Activated CD8-positive, alpha-beta T cell treated with anti-CD3 and anti-CD28 coated beads, Interleukin-2, amount 10 ng/mL, durations not matched to agents 7 days and 5 days (primary cell): ENCODE results near the gene UQCC2. TPM values are rescaled to one million over a fixed set of nuclear protein-coding genes. Genes with fewer than 3 reads are reported as not detected.

Experiments
- ATAC-seq: fragments of 150-1000 bp; cut with Tn5 transposase; one replicate; pipeline ENCODE4 v1.10.0; 2021; ENCODE audit warnings: moderate library complexity
- CTCF ChIA-PET: fragments of 350-600 bp; sonication (Branson Sonifier 250); formaldehyde crosslinking; loops from one replicate; lab custom pipeline; 2021; ENCODE audit warnings: antibody characterized with exemption; lab: Charles Lee
- POLR2A ChIA-PET: fragments of 350-600 bp; sonication (Branson Sonifier 250); formaldehyde crosslinking; loops from one replicate; lab custom pipeline; 2021; ENCODE audit warnings: antibody characterized with exemption; lab: Charles Lee
- DNase-seq: peaks from one replicate; pipeline ENCODE4 v3.0.0-alpha.2; 2020
- H3K27ac Mint-ChIP-seq: one replicate; pipeline ENCODE4 v1.8.0; 2021; ENCODE audit warnings: mild to moderate bottlenecking, mixed read lengths
- H3K27me3 Mint-ChIP-seq: one replicate; pipeline ENCODE4 v1.8.0; 2021; ENCODE audit warnings: low read depth, mixed read lengths
- H3K36me3 Mint-ChIP-seq: one replicate; pipeline ENCODE4 v1.8.0; 2021; ENCODE audit warnings: low read depth, mixed read lengths
- H3K4me1 Mint-ChIP-seq: one replicate; pipeline ENCODE4 v1.8.0; 2021; ENCODE audit warnings: low read depth, mixed read lengths
- H3K4me3 Mint-ChIP-seq: one replicate; pipeline ENCODE4 v1.8.0; 2021; ENCODE audit warnings: mild to moderate bottlenecking, mixed read lengths
- H3K9me3 Mint-ChIP-seq: one replicate; pipeline ENCODE4 v1.8.0; 2022; ENCODE audit warnings: mixed read lengths; ENCODE audit not compliant: insufficient read depth
- total RNA-seq, 2 experiments: library from RNA; stranded (reverse); gene quantifications; one replicate each; pipeline ENCODE4 v1.2.3, GENCODE V29; 2021

Gene UQCC2
- total RNA-seq, 2 experiments from 2014 or later, result 88.1 to 89.6 TPM

DNA sequence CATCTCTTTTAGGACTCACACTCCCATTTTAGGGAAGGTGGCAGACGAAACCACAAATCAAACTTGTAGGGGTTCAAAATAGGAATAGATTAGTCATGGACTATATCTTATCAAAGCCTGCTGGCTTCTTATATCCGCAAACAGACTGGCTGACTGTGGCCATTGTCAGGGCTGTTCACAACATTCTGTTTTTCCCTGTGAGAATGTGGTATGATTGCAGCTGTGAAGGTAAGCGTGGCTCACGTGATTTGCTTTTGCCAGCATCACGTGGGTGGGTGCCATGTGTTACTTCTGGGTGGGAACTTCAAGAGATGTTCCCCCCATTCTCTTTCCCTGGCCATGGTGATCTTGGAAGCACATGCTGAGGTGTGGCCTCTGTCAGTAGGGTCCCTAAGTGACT lies 29.3 kb upstream of the UQCC2 start:
- Mint-ChIP-seq H3K4me1 (no peaks in the 10 kb centered on the region), H3K27me3 (peaks cover 13% of the 10 kb centered on the region), H3K4me3 (no peak overlapping the region), H3K36me3 (no peaks in the 10 kb centered on the region), H3K9me3 (no peaks in the 10 kb centered on the region), H3K27ac (no peak overlapping the region)
- CTCF ChIA-PET, result no interaction called here
- no peak for DNase-seq
- ATAC-seq, result no peak
- POLR2A ChIA-PET, result no interaction called here

DNA sequence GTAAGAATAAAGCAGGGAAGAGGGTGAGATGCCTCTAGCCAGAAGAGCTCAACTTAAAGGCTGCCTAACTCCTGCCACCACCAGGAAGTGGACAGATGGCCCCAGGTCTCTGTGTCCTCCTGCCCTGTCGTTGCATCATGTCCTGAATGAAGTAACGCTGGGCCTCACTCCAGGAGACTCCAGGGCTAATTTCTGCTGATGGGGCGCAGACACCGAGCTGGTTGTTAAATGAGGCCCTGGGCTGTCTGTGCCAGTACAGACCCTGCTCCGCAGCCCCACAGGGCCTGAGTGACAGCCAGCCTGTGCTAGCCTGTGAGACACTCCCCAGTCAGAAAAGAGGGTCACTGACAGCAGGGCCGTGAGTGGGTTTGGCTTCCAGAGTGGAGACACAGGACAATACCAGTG lies 28.7 kb upstream of the UQCC2 start:
- POLR2A ChIA-PET, result no interaction called here
- CTCF ChIA-PET, result no interaction called here
- DNase-seq, result no peak
- no peaks in the 10 kb centered on the region for H3K4me1 Mint-ChIP-seq
- no peaks in the 10 kb centered on the region for H3K36me3 Mint-ChIP-seq
- H3K9me3 Mint-ChIP-seq, result no peaks in the 10 kb centered on the region
- no peak for ATAC-seq
- peaks cover 13% of the 10 kb centered on the region for H3K27me3 Mint-ChIP-seq
- no peak overlapping the region for H3K4me3 Mint-ChIP-seq
- no peak overlapping the region for H3K27ac Mint-ChIP-seq

DNA sequence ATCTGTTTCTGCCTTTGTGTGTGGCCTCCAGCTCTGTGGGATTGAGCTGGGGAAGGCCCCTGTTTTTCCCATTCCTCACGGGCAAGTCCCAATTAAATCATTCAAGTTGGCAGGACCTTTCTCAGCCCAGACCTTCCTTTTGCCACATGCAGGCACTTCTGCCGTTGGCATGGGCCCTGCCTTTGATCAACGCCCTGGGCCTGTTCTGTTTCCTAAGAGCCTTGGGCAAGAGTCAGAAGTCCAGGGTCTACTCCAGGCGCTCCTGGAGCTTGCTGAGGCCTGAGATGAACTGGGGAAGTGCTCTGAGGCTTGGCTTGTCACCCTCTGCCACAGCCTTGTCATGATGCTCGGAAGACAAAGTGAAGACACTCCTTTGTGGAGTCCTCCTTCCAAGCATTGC lies 28.1 kb upstream of the UQCC2 start:
- no peak overlapping the region for H3K27ac Mint-ChIP-seq
- ChIA-PET POLR2A (no interaction called here), CTCF (no interaction called here)

DNA sequence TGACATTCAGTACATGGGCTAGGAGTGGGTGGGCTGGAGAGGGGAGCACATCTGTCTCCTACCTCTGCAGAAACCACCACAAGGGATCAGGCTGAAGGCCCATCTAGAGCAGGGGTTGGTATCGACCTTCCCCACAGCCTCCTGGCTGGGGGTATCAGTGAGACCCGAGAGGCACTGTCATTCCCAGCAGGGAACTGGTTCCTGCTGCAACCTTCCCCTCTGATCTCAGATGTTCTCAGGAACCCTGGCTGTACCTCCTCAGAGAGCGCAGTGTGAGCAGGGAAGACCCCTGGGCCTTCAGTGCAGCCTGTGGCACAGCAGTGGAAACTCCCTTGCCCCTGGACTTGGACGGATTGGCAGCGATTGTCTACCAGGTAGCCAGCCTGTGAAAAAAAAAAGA lies 27.4 kb upstream of the UQCC2 start:
- Mint-ChIP-seq H3K27me3 (peaks cover 9% of the 10 kb centered on the region), H3K36me3 (no peaks in the 10 kb centered on the region), H3K9me3 (no peaks in the 10 kb centered on the region), H3K4me3 (no peak overlapping the region), H3K4me1 (no peaks in the 10 kb centered on the region), H3K27ac (no peak overlapping the region)
- DNase-seq (no peak), ATAC-seq (no peak)
- ChIA-PET POLR2A (no interaction called here), CTCF (no interaction called here)

More for the DNA sequence above, 28.1 kb upstream of the UQCC2 start:
- ATAC-seq, result no peak
- Mint-ChIP-seq H3K4me1 (no peaks in the 10 kb centered on the region), H3K27me3 (peaks cover 13% of the 10 kb centered on the region), H3K36me3 (no peaks in the 10 kb centered on the region), H3K4me3 (no peak overlapping the region), H3K9me3 (no peaks in the 10 kb centered on the region)
- no peak for DNase-seq

DNA sequence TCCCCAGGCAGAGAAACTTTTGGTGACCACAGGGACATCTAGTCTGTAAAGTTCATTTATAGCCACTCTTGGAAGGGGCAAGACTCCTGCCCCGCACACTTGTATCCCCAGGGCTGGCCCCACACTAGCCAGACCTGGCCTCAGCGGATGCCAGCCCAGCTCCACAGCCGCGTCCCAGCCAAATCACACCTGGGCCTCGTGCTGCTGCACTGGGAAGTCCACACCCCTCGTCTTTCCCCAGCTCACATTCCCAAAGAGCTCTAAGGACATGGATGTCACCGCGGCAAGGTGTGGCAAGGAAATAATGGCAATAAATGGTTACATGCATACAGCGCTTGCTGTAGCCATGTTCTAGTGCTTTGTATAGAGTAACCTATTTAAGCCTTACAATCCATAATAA lies 26.7 kb upstream of the UQCC2 start:
- no peaks in the 10 kb centered on the region for H3K36me3 Mint-ChIP-seq
- H3K9me3 Mint-ChIP-seq, result no peaks in the 10 kb centered on the region
- H3K27me3 Mint-ChIP-seq, result peaks cover 5% of the 10 kb centered on the region
- H3K27ac Mint-ChIP-seq, result no peak overlapping the region
- H3K4me3 Mint-ChIP-seq, result no peak overlapping the region
- DNase-seq, result no peak
- POLR2A ChIA-PET, result no interaction called here
- H3K4me1 Mint-ChIP-seq, result no peaks in the 10 kb centered on the region
- CTCF ChIA-PET, result no interaction called here
- ATAC-seq, result no peak

DNA sequence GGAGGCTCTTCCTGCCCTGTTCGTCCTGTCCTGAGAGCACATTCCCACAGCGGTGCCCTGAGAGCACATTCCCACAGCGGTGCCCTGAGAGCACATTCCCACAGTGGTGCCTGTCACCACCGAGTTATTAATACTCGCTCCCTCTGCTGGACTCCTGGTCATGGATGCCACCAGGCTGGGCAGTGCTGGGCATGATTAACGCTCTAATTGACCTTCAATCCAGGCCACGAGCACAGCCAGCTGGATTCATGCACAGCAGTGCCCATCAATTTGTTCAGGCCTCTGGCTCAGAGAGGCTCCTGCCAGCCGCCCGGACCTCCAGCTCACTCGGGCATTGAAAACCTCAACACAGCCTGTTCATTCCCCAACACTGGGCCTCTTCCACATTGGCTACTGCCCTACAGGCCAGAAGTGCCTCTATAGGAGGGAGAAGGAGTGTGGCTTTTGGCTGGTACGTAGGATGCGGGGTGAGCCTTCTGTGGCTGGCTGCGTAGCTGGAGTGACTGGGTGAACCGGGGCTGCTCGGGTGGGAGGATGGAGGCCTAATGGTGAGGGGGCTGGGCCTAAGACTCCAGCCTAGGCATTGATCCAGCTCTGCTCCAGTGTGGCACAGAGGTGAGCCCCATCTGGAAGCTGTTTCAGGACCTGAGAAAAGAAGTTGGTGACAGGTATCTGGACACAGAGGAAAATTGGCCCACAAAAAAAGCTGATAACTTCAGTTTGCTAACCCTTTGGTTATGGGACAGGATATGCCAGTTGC lies 25.9 kb upstream of the UQCC2 start:
- DNase-seq, result no peak
- Mint-ChIP-seq H3K27me3 (no peaks in the 10 kb centered on the region), H3K27ac (no peak overlapping the region), H3K4me3 (no peak overlapping the region), H3K9me3 (no peaks in the 10 kb centered on the region), H3K4me1 (no peaks in the 10 kb centered on the region), H3K36me3 (no peaks in the 10 kb centered on the region)
- ChIA-PET POLR2A (no interaction called here), CTCF (no interaction called here)
- ATAC-seq, result no peak

DNA sequence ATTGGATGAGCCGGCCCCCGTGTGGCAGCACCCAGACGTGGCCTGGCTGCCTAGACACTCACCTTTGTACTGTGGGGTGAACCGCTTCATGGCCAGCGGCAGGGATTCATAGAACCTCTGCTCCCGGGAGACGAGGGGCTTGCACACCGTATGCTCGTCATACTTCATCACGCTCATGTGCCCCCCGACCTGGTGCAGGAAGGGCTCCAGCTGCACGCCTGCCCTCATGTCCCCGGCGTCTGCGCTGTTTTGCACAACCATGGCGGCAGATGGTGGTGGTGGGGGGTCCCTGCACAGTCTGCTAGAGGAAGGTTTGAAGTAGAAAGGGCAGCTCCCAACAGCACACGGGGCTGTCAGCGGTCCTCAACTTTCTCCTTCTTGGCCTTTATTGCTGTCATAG lies 23.7 kb upstream of the UQCC2 start:
- ATAC-seq, result no peak
- Mint-ChIP-seq H3K4me3 (no peak overlapping the region), H3K27me3 (no peaks in the 10 kb centered on the region), H3K27ac (no peak overlapping the region), H3K9me3 (no peaks in the 10 kb centered on the region), H3K36me3 (no peaks in the 10 kb centered on the region), H3K4me1 (no peaks in the 10 kb centered on the region)
- CTCF ChIA-PET, result no interaction called here
- POLR2A ChIA-PET, result no interaction called here
- no peak for DNase-seq

DNA sequence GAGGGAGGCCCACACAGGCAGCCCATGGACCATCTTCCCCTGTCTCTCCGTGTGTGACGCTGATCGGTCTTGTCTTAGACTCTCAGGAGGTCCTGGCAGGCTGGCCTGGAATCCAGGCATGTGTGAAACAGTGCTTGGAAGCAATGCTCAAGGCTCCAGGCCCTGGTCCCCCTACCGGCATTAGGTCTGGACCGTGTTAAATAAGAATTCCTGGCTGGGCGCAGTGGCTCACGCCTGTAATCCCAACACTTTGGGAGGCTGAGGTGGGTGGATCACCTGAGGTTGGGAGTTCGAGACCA lies 22.2 kb upstream of the UQCC2 start:
- DNase-seq (no peak), ATAC-seq (no peak)
- Mint-ChIP-seq H3K27me3 (no peaks in the 10 kb centered on the region), H3K36me3 (no peaks in the 10 kb centered on the region), H3K4me3 (no peak overlapping the region), H3K27ac (no peak overlapping the region), H3K9me3 (no peaks in the 10 kb centered on the region), H3K4me1 (no peaks in the 10 kb centered on the region)
- CTCF ChIA-PET, result no interaction called here
- POLR2A ChIA-PET, result no interaction called here

DNA sequence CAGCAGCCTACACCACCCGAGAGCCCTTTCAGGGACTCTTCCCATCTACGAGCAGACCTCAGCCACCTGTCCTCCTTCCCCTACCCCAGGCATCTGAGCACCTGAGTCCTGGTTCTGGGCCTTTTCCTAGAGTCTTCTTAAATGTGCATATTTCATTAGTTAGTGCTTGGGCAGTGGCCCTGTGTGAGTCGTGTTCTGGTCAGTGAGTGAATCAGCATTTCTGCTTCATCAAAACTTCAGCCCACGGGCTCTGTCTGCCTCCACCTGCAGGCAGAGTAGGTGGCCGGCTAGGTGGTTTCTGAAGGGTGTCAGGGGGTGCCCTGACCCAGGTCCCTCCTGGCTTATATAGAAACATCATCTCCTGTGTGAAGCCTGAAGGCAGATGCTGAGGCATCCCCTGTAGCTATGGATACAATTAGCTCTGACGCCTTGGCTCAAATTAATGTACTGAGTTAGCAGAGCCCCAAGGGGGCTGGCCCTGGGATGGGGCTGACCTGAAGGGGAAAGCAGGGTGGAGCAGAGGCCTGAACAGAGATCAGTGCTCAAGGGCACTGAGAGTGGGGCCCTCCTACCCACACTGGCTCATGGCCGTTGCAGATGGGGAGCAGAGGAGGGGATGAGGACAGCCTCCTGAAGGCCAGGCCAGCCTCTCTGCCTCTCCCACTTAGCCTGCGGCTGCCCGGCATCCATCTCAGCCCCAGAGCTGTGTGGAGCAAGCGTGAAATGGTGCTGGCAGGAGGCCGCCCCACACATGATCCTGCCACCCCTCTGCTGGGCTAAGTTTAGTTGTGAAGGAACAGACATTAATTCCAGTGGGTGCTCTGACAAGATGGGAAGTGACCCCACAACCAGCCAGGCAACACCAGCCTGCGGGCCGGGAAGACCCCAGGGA lies 21.6 kb upstream of the UQCC2 start:
- Mint-ChIP-seq H3K27ac (no peak overlapping the region), H3K9me3 (no peaks in the 10 kb centered on the region), H3K4me3 (no peak overlapping the region), H3K4me1 (no peaks in the 10 kb centered on the region), H3K27me3 (no peaks in the 10 kb centered on the region), H3K36me3 (no peaks in the 10 kb centered on the region)
- ChIA-PET POLR2A (no interaction called here), CTCF (interaction anchor here (2.5 kb wide), 1 partner anchor 22 kb away, joined by 7 read pairs; the partner anchor contains the start of gene UQCC2)
- ATAC-seq (no peak), DNase-seq (no peak)

DNA sequence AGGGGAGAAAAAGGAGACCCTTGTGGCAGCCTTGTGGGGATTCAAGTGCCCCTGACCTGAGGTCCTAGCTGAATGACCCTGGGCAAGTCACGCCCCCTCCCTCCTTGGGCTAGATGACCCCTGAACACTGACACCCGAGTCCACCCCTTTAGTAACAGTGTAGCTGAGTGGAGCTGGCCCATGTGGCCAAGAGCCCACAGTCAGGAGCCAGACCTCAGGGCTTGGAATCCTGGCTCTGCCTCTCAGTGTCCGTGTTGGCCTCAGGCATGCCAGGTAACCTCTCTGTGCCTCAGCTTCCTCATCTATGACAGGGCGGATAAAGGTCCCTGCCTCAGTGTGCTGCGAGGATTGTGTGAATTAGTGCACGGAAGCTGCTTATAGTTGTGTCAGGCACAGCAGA lies 20.9 kb upstream of the UQCC2 start:
- DNase-seq (no peak), ATAC-seq (no peak)
- no peaks in the 10 kb centered on the region for H3K27me3 Mint-ChIP-seq
- CTCF ChIA-PET, result interaction anchor here (2.5 kb wide), 1 partner anchor 21 kb away, joined by 7 read pairs; the partner anchor contains the start of gene UQCC2
- H3K4me3 Mint-ChIP-seq, result no peak overlapping the region
- H3K36me3 Mint-ChIP-seq, result no peaks in the 10 kb centered on the region
- H3K27ac Mint-ChIP-seq, result no peak overlapping the region
- POLR2A ChIA-PET, result no interaction called here
- H3K4me1 Mint-ChIP-seq, result no peaks in the 10 kb centered on the region
- no peaks in the 10 kb centered on the region for H3K9me3 Mint-ChIP-seq

DNA sequence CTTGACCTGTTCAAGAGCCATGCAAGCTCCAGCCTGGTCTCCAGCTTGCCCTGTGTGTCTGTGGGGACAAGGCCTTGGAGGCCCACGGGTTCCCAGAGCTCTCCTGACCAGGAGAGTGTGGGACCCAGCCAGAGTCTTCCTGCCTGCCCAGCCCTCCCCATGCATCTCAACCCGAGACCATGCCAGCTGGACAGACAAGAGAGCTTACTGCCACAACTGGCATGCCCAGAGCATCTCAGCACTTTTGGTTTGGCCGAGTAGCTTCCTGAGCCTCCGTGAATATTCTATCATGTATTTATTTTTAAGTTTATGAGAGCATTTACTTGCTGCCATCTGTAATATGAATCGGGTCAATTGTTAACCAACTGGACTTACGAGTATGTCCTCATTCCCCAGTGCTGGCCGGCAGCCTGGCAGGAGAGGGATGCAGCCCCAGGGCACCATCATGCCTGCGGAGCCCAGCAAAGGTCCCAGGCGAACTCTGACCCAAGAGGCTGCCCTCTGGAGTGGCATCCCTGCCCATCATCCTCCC lies 20.3 kb upstream of the UQCC2 start:
- CTCF ChIA-PET, result interaction anchor here (2.5 kb wide), 1 partner anchor 20 kb away, joined by 7 read pairs; the partner anchor contains the start of gene UQCC2

DNA sequence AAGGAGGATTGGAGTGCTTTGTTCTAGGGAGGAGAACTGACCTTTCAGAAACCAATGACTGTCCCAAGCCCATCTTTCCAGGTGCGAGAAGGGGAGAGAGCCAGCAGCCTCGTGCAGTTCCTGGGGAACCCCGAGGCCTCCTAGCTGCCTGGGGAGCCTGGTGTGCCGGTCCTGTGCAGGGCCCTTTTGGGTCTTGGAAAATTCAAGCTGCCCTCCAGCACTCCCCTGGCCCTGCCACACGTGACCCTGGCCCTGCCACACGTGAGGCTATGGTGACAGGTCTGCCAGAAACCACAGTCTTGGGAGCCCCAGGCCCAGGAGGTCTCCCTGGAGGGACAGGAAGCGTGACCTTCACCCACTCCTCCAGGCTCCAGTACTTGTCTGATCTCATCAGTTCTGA lies 19.5 kb upstream of the UQCC2 start:
- Mint-ChIP-seq H3K9me3 (no peaks in the 10 kb centered on the region), H3K4me3 (no peak overlapping the region), H3K27ac (no peak overlapping the region), H3K27me3 (no peaks in the 10 kb centered on the region), H3K36me3 (no peaks in the 10 kb centered on the region), H3K4me1 (no peaks in the 10 kb centered on the region)
- ChIA-PET CTCF (interaction anchor here (2.5 kb wide), 1 partner anchor 20 kb away, joined by 7 read pairs; the partner anchor contains the start of gene UQCC2), POLR2A (interaction anchor here (0.6 kb wide), 1 partner anchor 401 kb away, joined by 3 read pairs; no protein-coding TSS in a partner anchor)
- DNase-seq, result no peak
- no peak for ATAC-seq

More for the DNA sequence above, 20.3 kb upstream of the UQCC2 start:
- POLR2A ChIA-PET, result no interaction called here
- Mint-ChIP-seq H3K36me3 (no peaks in the 10 kb centered on the region), H3K27ac (no peak overlapping the region), H3K4me1 (no peaks in the 10 kb centered on the region), H3K4me3 (no peak overlapping the region), H3K27me3 (no peaks in the 10 kb centered on the region), H3K9me3 (no peaks in the 10 kb centered on the region)
- DNase-seq (no peak), ATAC-seq (no peak)
